ENCODE measurements around the gene ATP7B. TPM values are rescaled to one million over a fixed set of nuclear protein-coding genes. Genes with fewer than 3 reads are reported as not detected.

Gene ATP7B
- total and polyA plus RNA-seq, 7 donors = 0.60 to 8.1 (median 5.0) TPM

DNA sequence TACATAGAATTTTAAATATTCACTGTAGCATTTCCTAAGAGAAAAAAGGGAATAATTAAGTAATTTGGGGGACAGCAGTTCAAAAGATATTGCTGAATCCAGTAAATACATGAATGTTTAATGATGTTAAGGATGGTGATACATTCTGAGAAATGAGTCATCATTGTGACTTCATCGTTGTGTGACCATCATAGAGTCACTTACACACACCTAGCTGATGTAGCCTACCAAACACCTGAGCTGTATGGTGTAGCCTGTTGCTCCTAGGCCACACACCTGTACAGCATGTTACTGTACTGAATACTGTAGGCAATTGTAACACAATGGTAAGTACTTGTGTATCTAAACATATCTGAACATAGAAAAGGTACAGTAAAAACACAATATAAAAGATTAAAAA, 34.8 kb downstream of the ATP7B start:
- intact Hi-C loops (cut with DNase I) = no loop called here
- Histone ChIP-seq H3K27me3 (no peaks in the 10 kb centered on the region), H3K4me1 (no peaks in the 10 kb centered on the region), H3K4me3 (no peak overlapping the region), H3K27ac (no peak overlapping the region), H3K36me3 (peaks cover 0 to 7% (median 0%) of the 10 kb centered on the region in 4 donors), H3K9me3 (no peaks in the 10 kb centered on the region)
- WGBS, 2 donors = 25 to 73% methylated on average over 1 of the region's 1 CpG
- no peak for DNase-seq
- TF ChIP-seq CTCF (IDR thresholded peaks at IDR 0.05) (no peak), POLR2AphosphoS5 (IDR thresholded peaks at IDR 0.05) (no peak), POLR2A (IDR thresholded peaks at IDR 0.05) (no peak), EP300 (IDR thresholded peaks at IDR 0.05) (no peak)

- TF ChIP-seq POLR2AphosphoS5 (IDR thresholded peaks at IDR 0.05) (no peak), EP300 (IDR thresholded peaks at IDR 0.05) (no peak), POLR2A (IDR thresholded peaks at IDR 0.05) (no peak), CTCF (IDR thresholded peaks at IDR 0.05) (no peak)
- H3K9me3 ChIP-seq = no peaks in the 10 kb centered on the region
- no peak overlapping the region for H3K4me3 ChIP-seq
- no peak overlapping the region for H3K27ac ChIP-seq
- peaks cover 0 to 11% (median 0%) of the 10 kb centered on the region in 4 donors for H3K36me3 ChIP-seq
- no peaks in the 10 kb centered on the region for H3K4me1 ChIP-seq
- intact Hi-C loops (cut with DNase I) = no loop called here
- DNase-seq = no peak
- no peaks in the 10 kb centered on the region for H3K27me3 ChIP-seq
- WGBS, 2 donors = 94 to 95% methylated on average over 6 of the region's 6 CpGs
These were observed 36.8 kb downstream of the ATP7B start for GRCh38 chr13:51974482-51974881.

DNA sequence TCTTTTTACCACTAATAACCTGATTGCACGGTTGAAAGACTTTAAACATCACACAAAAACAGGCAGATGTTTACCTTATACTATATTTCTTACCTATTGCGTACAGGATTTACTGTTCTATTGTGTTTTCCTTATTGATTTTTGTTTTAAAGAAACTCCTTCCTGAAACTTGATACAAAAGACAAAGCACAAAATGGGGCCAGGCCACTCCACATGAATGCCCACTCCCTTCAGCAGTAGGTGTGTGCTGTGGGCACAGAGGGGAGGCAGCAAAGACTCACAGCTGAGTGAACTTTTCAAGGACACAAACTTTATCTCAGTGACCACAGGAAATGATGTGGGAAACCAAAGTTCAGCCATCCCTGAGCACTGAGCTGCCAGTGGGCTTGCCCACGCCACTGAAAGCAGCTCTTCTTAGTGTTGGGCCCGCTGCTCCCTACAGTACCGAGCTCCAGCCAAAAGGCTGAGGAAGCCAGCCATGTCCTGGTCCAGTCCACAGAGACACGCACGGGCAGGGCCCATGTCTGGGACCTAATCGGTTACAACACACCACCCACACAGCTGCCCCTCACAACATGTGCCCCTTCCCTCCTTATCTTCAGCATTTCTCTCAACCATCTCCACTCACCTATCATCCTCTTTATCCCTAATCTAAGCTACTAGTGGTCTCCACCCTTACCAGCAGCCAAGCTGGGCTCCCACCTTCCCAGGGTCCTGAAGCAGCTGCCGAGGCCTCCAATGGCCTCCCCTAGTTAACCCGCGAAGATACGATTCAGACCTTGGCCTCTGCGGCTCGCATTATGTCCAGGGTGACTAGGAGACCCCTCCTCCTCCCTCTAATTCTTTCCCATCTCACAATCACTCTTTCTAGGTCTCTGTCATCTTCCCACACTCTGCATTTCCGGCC, 39.5 kb downstream of the ATP7B start:
- Histone ChIP-seq H3K4me1 (no peaks in the 10 kb centered on the region), H3K4me3 (no peak overlapping the region), H3K27me3 (no peaks in the 10 kb centered on the region), H3K9me3 (no peaks in the 10 kb centered on the region), H3K36me3 (peaks cover 0 to 11% (median 0%) of the 10 kb centered on the region in 4 donors), H3K27ac (no peak overlapping the region)
- TF ChIP-seq POLR2AphosphoS5 (IDR thresholded peaks at IDR 0.05) (no peak), POLR2A (IDR thresholded peaks at IDR 0.05) (no peak), EP300 (IDR thresholded peaks at IDR 0.05) (no peak), CTCF (IDR thresholded peaks at IDR 0.05) (no peak)
- 94 to 96% methylated on average over 15 of the region's 15 CpGs for WGBS, 2 donors
- intact Hi-C loops (cut with DNase I) = no loop called here
- DNase-seq = no peak

GRCh38 chr13:51970349-51970748, 40.9 kb downstream of the ATP7B start:
- H3K4me1 ChIP-seq = no peaks in the 10 kb centered on the region
- H3K27ac ChIP-seq = no peak overlapping the region
- peaks cover 0 to 11% (median 0%) of the 10 kb centered on the region in 4 donors for H3K36me3 ChIP-seq
- H3K4me3 ChIP-seq = no peak overlapping the region
- DNase-seq = no peak
- no peaks in the 10 kb centered on the region for H3K27me3 ChIP-seq
- intact Hi-C loops (cut with DNase I) = no loop called here
- TF ChIP-seq POLR2AphosphoS5 (IDR thresholded peaks at IDR 0.05) (no peak), POLR2A (IDR thresholded peaks at IDR 0.05) (no peak), CTCF (IDR thresholded peaks at IDR 0.05) (no peak), EP300 (IDR thresholded peaks at IDR 0.05) (no peak)
- WGBS, 2 donors = 34 to 53% methylated on average over 5 of the region's 5 CpGs
- H3K9me3 ChIP-seq = no peaks in the 10 kb centered on the region
